Measurements from ENCODE around the gene IQSEC1.

The IQSEC1 gene

GRCh38 chr3:13025778-13026518, 47.3 kb downstream of the IQSEC1 start:
- no peak for DNase-seq

- no peak for DNase-seq
Observed at GRCh38 chr3:13025090-13025489, 48.1 kb downstream of the IQSEC1 start.

- DNase-seq: no peak
Observed at GRCh38 chr3:13024765-13025065, 48.5 kb downstream of the IQSEC1 start.

GRCh38 chr3:13023971-13024764, 49.1 kb downstream of the IQSEC1 start:
- DNase-seq: no peak

- DNase-seq: no peak
Observed at GRCh38 chr3:13023235-13023970, 49.8 kb downstream of the IQSEC1 start.

GRCh38 chr3:13022348-13023234, 50.6 kb downstream of the IQSEC1 start:
- DNase-seq: no peak

GRCh38 chr3:13021141-13022114, 51.8 kb downstream of the IQSEC1 start:
- peak; percentile 5 for DNase-seq

- no peak for DNase-seq
Observed at GRCh38 chr3:13020159-13020750, 53.0 kb downstream of the IQSEC1 start.

- no peak for DNase-seq
Observed at GRCh38 chr3:13019243-13020095, 53.8 kb downstream of the IQSEC1 start.

GRCh38 chr3:13018561-13019242, 54.5 kb downstream of the IQSEC1 start:
- no peak for DNase-seq

- DNase-seq: peak; percentile 36
Observed at GRCh38 chr3:13018043-13018451, 55.2 kb downstream of the IQSEC1 start.

GRCh38 chr3:13017361-13018042, 55.7 kb downstream of the IQSEC1 start:
- DNase-seq: no peak

GRCh38 chr3:13016721-13017255, 56.4 kb downstream of the IQSEC1 start:
- no peak for DNase-seq

- peak; percentile 83 for DNase-seq
Observed at GRCh38 chr3:13016083-13016720, 57.0 kb downstream of the IQSEC1 start.

GRCh38 chr3:13015286-13016082, 57.7 kb downstream of the IQSEC1 start:
- DNase-seq: peak; percentile 18

- DNase-seq: no peak
Observed at GRCh38 chr3:13014755-13015285, 58.4 kb downstream of the IQSEC1 start.

Data from NCI-H510A treated with DMSO at 0.1 percent for 48 hours (cell line).